NT2/D1 (cell line): Measurements from ENCODE around the gene PGAM4.

ENCODE experiments used
- DNase-seq: peaks from one replicate; pipeline ENCODE4 v3.0.0-alpha.2; 2011; ENCODE audit warnings: low read depth, low spot score
- H3K27me3 ChIP-seq: 2 replicates; pipeline ENCODE4 v1.6.0; 2011; ENCODE audit warnings: mild to moderate bottlenecking; ENCODE audit not compliant: insufficient read length, insufficient read depth
- H3K36me3 ChIP-seq: 2 replicates; pipeline ENCODE4 v1.6.1; 2011; ENCODE audit warnings: mild to moderate bottlenecking, low read length, mixed read lengths; ENCODE audit not compliant: insufficient read depth, insufficient read length
- H3K4me1 ChIP-seq: 2 replicates; pipeline ENCODE4 v1.5.1; 2011; ENCODE audit not compliant: insufficient read depth, insufficient read length
- H3K4me3 ChIP-seq: 2 replicates; pipeline ENCODE4 v1.5.1; 2011; ENCODE audit warnings: low read depth; ENCODE audit not compliant: insufficient read length
- H3K9ac ChIP-seq: 2 replicates; pipeline ENCODE4 v1.6.0; 2011; ENCODE audit warnings: low read depth; ENCODE audit not compliant: insufficient read length
- H3K9me3 ChIP-seq: 2 replicates; pipeline ENCODE4 v1.5.1; 2011; ENCODE audit warnings: mild to moderate bottlenecking, low read length; ENCODE audit not compliant: insufficient read depth
- SUZ12 ChIP-seq: IDR thresholded peaks from 2 replicates; pipeline ENCODE4 v1.6.1; 2011; ENCODE audit not compliant: insufficient read length, insufficient read depth; ENCODE audit errors: extremely low read depth
- YY1 ChIP-seq: IDR thresholded peaks from 2 replicates; pipeline ENCODE4 v1.6.1; 2011; ENCODE audit not compliant: insufficient read length, insufficient read depth
- ZNF274 ChIP-seq: IDR thresholded peaks from 2 replicates; pipeline ENCODE4 v1.6.1; 2011; ENCODE audit warnings: mild to moderate bottlenecking, low read depth, low read length

The PGAM4 gene

GRCh38 chrX:77969538-77969937, at the start of gene PGAM4:
PGAM4 (minus strand) TSS chrX:77969638; CDS start chrX:77969638, 0 bp downstream.
- TF ChIP-seq ZNF274 (no peak), YY1 (no peak), SUZ12 (no peak)
- no peak within 1 kb of the TSS for H3K9ac ChIP-seq
- no peaks in the 10 kb centered on the region for H3K27me3 ChIP-seq
- no peak within 1 kb of the TSS for H3K4me3 ChIP-seq
- no peaks in the 10 kb centered on the region for H3K4me1 ChIP-seq
- no peaks in the 10 kb centered on the region for H3K9me3 ChIP-seq
- no peak for DNase-seq
- H3K36me3 ChIP-seq: no peaks in the 10 kb centered on the region

- H3K36me3 ChIP-seq: no peaks in the 10 kb centered on the region
- no peaks in the 10 kb centered on the region for H3K4me1 ChIP-seq
- H3K9me3 ChIP-seq: peaks cover 7% of the 10 kb centered on the region; the same call in 1 of the 2 replicates
- H3K4me3 ChIP-seq: no peak overlapping the region
- no peaks in the 10 kb centered on the region for H3K27me3 ChIP-seq
- no peak for TF ChIP-seq ZNF274
- TF ChIP-seq YY1: no peak
- no peak for TF ChIP-seq SUZ12
- no peak for DNase-seq
- H3K9ac ChIP-seq: no peak overlapping the region
Measured at GRCh38 chrX:78011846-78012245, 42.4 kb upstream of the PGAM4 start.

- no peak overlapping the region for H3K9ac ChIP-seq
- no peak for DNase-seq
- no peak for TF ChIP-seq ZNF274
- no peak for TF ChIP-seq SUZ12
- TF ChIP-seq YY1: no peak
Measured at GRCh38 chrX:77979870-77980269, 10.4 kb upstream of the PGAM4 start.

GRCh38 chrX:77977518-77977917, 8.1 kb upstream of the PGAM4 start:
- DNase-seq: no peak
- H3K36me3 ChIP-seq: no peaks in the 10 kb centered on the region
- no peaks in the 10 kb centered on the region for H3K27me3 ChIP-seq
- no peak overlapping the region for H3K9ac ChIP-seq
- no peaks in the 10 kb centered on the region for H3K4me1 ChIP-seq
- H3K9me3 ChIP-seq: no peaks in the 10 kb centered on the region
- H3K4me3 ChIP-seq: no peak overlapping the region
- TF ChIP-seq YY1 (no peak), SUZ12 (no peak), ZNF274 (no peak)

More at GRCh38 chrX:77979870-77980269, 10.4 kb upstream of the PGAM4 start:
- H3K27me3 ChIP-seq: no peaks in the 10 kb centered on the region
- H3K4me1 ChIP-seq: no peaks in the 10 kb centered on the region
- H3K36me3 ChIP-seq: no peaks in the 10 kb centered on the region
- no peak overlapping the region for H3K4me3 ChIP-seq
- no peaks in the 10 kb centered on the region for H3K9me3 ChIP-seq

DNA sequence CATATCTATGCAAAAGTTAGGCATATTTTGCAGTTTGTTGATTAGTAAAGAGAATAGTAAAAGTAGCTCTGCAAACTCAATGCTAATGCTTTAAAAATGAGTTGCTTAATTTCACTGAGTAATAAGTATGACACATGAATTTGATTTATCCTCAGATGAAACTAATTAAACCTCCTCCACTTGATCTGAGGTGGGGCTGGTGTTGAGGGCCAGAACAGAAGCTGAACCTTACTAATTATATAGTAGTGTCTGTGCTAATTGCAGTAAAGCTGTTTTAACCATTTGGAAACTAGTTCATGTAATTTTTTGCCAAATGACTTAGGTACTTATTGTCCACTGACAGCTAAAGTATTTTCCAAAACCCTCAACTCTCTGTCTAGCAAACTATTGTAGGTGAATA, 7.7 kb upstream of the PGAM4 start:
- DNase-seq: no peak
- H3K27me3 ChIP-seq: no peaks in the 10 kb centered on the region
- no peaks in the 10 kb centered on the region for H3K36me3 ChIP-seq
- H3K9ac ChIP-seq: no peak overlapping the region
- no peaks in the 10 kb centered on the region for H3K9me3 ChIP-seq
- H3K4me3 ChIP-seq: no peak overlapping the region
- TF ChIP-seq YY1: no peak
- no peak for TF ChIP-seq ZNF274
- no peaks in the 10 kb centered on the region for H3K4me1 ChIP-seq

DNA sequence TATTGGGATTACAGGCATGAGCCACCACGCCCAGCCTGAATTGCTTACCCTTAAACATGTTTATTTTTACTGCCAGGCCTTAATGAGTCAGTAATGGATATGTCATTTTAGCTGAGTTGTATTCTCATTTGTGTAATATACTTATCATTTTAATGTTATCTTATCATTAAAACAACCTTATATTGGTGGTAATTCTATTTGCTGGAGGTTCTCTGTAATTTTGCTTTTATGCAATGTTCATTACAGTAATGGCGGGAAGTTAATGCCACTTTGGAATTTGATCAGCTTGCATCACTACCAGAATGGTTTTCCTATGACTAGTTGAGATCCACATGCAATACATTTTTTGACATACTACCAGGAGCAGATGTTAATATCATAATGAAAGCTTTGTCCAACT, 6.3 kb upstream of the PGAM4 start:
- H3K36me3 ChIP-seq: no peaks in the 10 kb centered on the region
- no peaks in the 10 kb centered on the region for H3K4me1 ChIP-seq
- H3K9me3 ChIP-seq: no peaks in the 10 kb centered on the region
- TF ChIP-seq SUZ12 (no peak), ZNF274 (no peak), YY1 (no peak)
- H3K27me3 ChIP-seq: no peaks in the 10 kb centered on the region
- DNase-seq: no peak
- H3K9ac ChIP-seq: no peak overlapping the region
- H3K4me3 ChIP-seq: no peak overlapping the region

GRCh38 chrX:77967631-77968030, 1.8 kb downstream of the PGAM4 start:
- H3K4me3 ChIP-seq: no peak overlapping the region
- no peaks in the 10 kb centered on the region for H3K9me3 ChIP-seq
- H3K36me3 ChIP-seq: no peaks in the 10 kb centered on the region
- no peak for DNase-seq
- H3K4me1 ChIP-seq: no peaks in the 10 kb centered on the region
- H3K27me3 ChIP-seq: no peaks in the 10 kb centered on the region
- TF ChIP-seq ZNF274: no peak
- TF ChIP-seq SUZ12: no peak
- no peak for TF ChIP-seq YY1
- H3K9ac ChIP-seq: no peak overlapping the region

GRCh38 chrX:77966361-77966760, 3.1 kb downstream of the PGAM4 start:
- no peak overlapping the region for H3K9ac ChIP-seq
- H3K36me3 ChIP-seq: no peaks in the 10 kb centered on the region
- H3K27me3 ChIP-seq: no peaks in the 10 kb centered on the region
- TF ChIP-seq YY1: no peak
- no peak for TF ChIP-seq ZNF274
- no peak for TF ChIP-seq SUZ12
- no peak for DNase-seq
- H3K4me3 ChIP-seq: no peak overlapping the region
- H3K9me3 ChIP-seq: no peaks in the 10 kb centered on the region
- no peaks in the 10 kb centered on the region for H3K4me1 ChIP-seq
